GM10266 (cell line): ENCODE data around the gene UNCX.
"Not testable (repeated sequence)": the region's sequence is repeated elsewhere in the genome, so short reads cannot be mapped to it uniquely, and the experiment has no call there.

ENCODE experiments used
- DNase-seq: peaks from one replicate; pipeline ENCODE4 v3.0.0; 2012; ENCODE audit errors: extremely low spot score
- TF ChIP-seq, protein P1 (sequence below): IDR thresholded peaks from 2 replicates; pipeline ENCODE4 v1.5.1; 2012; ENCODE audit warnings: mild to moderate bottlenecking, low read depth; ENCODE audit not compliant: control insufficient read depth, insufficient read depth; ENCODE audit errors: missing control alignments

Gene UNCX

DNA sequence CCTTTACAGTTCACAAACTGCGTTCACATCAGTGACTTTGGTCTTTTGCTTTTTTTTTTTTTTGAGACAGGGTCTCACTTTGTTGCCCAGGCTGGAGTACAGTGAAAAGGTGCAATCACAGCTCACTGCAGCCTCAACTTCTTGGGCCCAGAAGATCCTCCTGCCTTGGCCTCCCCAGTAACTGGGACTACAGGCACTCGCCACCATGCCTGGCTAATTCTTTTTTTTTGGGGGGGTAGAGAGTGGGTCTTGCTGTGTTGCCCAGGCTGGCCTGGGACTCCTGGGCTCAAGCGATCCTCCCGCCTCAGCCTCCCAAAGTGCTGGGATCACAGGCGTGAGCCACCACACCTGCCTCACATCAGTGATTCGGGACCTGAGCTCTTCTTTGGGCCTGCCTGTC, 35.7 kb upstream of the UNCX start:
- no peak for DNase-seq
- TF ChIP-seq, protein P1, sequence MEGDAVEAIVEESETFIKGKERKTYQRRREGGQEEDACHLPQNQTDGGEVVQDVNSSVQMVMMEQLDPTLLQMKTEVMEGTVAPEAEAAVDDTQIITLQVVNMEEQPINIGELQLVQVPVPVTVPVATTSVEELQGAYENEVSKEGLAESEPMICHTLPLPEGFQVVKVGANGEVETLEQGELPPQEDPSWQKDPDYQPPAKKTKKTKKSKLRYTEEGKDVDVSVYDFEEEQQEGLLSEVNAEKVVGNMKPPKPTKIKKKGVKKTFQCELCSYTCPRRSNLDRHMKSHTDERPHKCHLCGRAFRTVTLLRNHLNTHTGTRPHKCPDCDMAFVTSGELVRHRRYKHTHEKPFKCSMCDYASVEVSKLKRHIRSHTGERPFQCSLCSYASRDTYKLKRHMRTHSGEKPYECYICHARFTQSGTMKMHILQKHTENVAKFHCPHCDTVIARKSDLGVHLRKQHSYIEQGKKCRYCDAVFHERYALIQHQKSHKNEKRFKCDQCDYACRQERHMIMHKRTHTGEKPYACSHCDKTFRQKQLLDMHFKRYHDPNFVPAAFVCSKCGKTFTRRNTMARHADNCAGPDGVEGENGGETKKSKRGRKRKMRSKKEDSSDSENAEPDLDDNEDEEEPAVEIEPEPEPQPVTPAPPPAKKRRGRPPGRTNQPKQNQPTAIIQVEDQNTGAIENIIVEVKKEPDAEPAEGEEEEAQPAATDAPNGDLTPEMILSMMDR: no peak

- TF ChIP-seq, protein P1: no peak
- DNase-seq: no peak
Measured at GRCh38 chr7:1197997-1198625, 34.6 kb upstream of the UNCX start.

DNA sequence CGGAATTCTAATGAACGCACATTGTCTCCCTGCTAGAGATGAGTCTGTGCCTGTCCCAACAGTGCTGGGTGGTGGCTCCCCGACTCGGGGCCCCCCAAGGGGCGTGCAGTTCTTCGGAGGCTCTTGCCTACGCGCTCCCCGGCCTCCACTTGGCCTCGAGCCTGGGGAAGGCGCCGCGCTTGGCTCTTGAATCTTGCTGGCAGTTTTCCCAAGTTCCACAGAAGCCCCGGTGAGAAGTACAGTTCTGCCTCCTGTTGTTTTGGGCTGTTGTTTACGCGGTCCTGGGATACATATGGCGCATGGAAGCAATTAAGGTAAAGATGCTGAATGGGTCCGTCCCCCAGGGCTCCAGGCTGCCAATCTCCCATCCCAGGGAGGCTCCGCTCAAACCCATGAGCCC, 32.6 kb upstream of the UNCX start:
- TF ChIP-seq, protein P1: no peak
- DNase-seq: no peak

DNA sequence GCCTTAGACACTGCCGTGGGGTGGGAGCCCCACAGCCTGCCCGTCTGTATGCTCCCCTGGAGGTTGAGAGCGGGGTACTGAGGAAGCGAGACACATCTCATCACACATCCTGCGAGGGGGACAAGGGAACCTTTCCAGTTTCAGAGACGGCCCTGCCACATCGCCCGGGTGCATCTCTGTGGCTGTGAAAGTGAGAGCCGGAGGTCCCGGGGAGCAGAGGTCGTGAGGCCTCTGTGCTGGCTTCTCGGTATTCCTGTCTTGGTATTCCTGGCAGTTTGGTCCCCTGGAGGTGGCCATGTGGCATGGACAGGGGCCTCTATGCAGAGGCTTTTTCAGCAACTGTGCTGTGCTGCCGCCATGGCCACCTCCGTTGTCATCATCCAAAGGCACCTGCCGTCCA, 30.8 kb upstream of the UNCX start:
- TF ChIP-seq, protein P1: no peak
- no peak for DNase-seq

GRCh38 chr7:1202914-1203313, 29.8 kb upstream of the UNCX start:
- not testable (repeated sequence) for DNase-seq

DNA sequence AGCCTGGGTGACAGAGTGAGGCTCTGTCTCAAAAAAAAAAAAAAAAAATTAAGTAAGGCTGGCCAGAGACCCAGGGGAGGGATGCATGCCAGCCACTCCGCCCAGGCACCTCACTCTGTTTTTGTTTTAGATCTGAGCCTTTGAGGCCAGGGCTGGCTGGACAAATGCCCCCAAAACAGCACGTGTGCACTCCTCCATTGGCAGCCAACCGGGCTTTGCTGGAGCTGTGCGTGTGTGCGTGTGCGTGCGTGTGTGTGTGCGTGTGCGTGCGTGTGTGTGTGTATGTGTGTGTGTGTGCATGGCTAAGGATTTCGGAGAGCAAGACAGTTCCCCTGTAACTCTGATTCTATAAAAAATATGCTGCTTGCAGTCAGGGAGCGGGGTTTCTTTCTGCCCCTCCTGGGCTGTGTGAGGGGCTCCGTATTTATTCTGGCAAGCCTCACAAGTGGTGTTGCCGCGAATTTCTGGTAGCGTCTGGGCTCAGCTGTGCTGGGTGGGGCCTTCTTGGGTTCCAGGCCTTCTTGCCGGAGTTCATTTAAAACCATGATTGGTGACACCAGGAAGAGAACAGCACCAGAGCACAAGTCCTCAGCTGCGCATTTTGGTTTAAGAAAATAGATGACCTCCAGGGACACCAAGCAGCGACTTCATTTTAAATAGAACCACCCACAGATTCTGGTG, 28.1 kb upstream of the UNCX start:
- DNase-seq: no peak
- TF ChIP-seq, protein P1: no peak

DNA sequence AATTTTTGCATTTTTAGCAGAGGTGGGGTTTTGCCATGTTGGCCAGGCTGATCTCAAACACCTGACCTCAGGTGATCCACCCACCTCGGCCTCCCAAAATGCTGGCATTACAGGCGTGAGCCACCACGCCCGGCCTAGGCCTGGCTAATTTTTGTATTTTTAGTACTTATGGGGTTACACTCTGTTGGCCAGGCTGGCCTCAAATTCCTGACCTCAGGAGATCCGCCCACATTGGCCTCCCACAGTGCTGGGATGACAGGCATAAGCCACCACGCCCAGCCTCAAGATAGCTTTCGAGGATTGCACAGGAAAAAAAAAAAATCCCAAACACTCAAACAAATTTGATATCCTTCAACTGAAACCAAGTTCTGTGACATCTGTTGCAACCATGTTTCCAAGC, 26.9 kb upstream of the UNCX start:
- not testable (repeated sequence) for DNase-seq

DNA sequence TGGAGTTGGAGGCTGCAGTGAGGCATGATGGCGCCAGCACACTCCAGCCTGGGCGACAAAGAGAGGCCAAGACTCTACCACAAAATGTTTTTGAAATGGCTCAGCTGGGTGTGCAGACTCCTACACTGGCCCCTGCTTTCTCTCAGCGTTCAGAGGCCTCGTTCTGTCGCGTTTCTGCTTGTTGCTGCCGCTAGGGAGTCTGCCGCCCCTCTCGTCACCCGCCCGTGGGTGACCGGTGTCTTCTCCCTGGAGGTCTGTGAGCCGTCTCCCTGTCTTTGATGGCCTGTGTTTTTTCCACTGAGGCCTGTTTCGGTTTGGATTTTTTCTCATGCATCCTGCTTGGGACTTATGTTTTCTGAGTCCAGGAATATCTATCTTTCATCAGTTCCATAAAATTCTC, 23.6 kb upstream of the UNCX start:
- TF ChIP-seq, protein P1: no peak
- no peak for DNase-seq
